A673 (cell line): ENCODE measurements around the gene PLCB2.

Experiments
- EZH2 ChIP-seq: fragments of 200-600 bp; sonication (generic); IDR thresholded peaks from 2 replicates; pipeline ENCODE4 v1.6.1; 2017; ENCODE audit warnings: borderline replicate concordance, low read depth, mild to moderate bottlenecking, mixed read lengths, antibody characterized with exemption, low read length; ENCODE audit not compliant: poor library complexity, severe bottlenecking
- TF ChIP-seq, protein P1 (sequence below): fragments of 300-800, 200-600 bp; sonication (generic); conservative IDR thresholded peaks from 2 replicates; pipeline ENCODE4 v1.5.1; 2017; ENCODE audit warnings: low read depth, mild to moderate bottlenecking, antibody characterized with exemption, low read length, moderate library complexity, mixed read lengths

- TF ChIP-seq, protein P1, sequence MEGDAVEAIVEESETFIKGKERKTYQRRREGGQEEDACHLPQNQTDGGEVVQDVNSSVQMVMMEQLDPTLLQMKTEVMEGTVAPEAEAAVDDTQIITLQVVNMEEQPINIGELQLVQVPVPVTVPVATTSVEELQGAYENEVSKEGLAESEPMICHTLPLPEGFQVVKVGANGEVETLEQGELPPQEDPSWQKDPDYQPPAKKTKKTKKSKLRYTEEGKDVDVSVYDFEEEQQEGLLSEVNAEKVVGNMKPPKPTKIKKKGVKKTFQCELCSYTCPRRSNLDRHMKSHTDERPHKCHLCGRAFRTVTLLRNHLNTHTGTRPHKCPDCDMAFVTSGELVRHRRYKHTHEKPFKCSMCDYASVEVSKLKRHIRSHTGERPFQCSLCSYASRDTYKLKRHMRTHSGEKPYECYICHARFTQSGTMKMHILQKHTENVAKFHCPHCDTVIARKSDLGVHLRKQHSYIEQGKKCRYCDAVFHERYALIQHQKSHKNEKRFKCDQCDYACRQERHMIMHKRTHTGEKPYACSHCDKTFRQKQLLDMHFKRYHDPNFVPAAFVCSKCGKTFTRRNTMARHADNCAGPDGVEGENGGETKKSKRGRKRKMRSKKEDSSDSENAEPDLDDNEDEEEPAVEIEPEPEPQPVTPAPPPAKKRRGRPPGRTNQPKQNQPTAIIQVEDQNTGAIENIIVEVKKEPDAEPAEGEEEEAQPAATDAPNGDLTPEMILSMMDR, result peak; percentile 99
- TF ChIP-seq EZH2, result no peak
These were observed 28.1 kb downstream of the PLCB2 start for GRCh38 chr15:40279437-40280141.
